ENCODE measurements around the gene SMG7. TPM values are rescaled to one million over a fixed set of nuclear protein-coding genes. Genes with fewer than 3 reads are reported as not detected.

Gene SMG7
- total RNA-seq, 1 experiment from 2014 or later, result 54.1 TPM

DNA sequence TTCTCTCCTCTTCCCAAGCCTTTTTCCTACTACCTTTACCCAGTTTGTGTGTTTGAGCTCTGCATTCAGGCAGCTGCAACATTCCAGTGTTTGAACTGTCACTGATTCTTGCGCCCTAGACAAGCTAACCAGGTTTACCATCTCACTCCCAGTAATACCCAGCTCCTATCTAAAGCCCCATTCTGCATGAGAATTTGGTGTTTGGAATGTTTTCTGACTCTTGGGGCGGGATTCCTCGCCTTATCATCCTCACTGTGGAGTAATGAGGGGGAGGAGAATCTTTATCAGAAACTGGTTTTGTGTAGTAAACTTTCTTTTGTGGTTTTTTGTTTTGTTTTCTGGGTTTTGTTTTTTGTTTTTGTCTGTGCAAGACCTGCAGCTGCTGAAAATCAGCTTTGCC is 81.5 kb downstream of the SMG7 start:
- no peak for ATAC-seq
- DNase-seq (ENCODE audit: low read depth, low spot score), result no peak
- Histone ChIP-seq H3K79me2 (ENCODE audit: insufficient read depth, low read length) (no peaks in the 10 kb centered on the region), H3K9me2 (ENCODE audit: insufficient read depth) (no peaks in the 10 kb centered on the region), H2AFZ (ENCODE audit: low read depth, low read length, poor library complexity, severe bottlenecking) (no peak overlapping the region), H3K27ac (ENCODE audit: low read depth, low read length) (no peak overlapping the region), H3K36me3 (ENCODE audit: control insufficient read depth in 1 of 2, insufficient read depth in 2 of 2, low read length in 2 of 2) (peaks cover 15 to 21% of the 10 kb centered on the region in 2 experiments), H4K20me1 (ENCODE audit: insufficient read depth) (no peaks in the 10 kb centered on the region), H3K27me3 (ENCODE audit: insufficient read depth, low read length) (no peaks in the 10 kb centered on the region), H3K4me3 (replicated peaks in 1 of 2; ENCODE audit: low read depth in 1 of 2, low read length in 2 of 2) (no peak overlapping the region), H3K9ac (ENCODE audit: low read length) (no peak overlapping the region), H3K9me3 (ENCODE audit: control insufficient read depth in 1 of 2, insufficient read depth in 1 of 2, low read depth in 1 of 2, low read length in 2 of 2) (no peaks in the 10 kb centered on the region), H3K4me1 (ENCODE audit: control insufficient read depth in 1 of 2, insufficient read depth in 2 of 2, low read length in 2 of 2) (no peaks in the 10 kb centered on the region), H3K4me2 (ENCODE audit: low read length) (no peak overlapping the region)
- no TSS peak for BruUV-seq (replicated peaks)
- POLR2A ChIA-PET, result no interaction called here
- TF ChIP-seq EZH2phosphoT487 (IDR thresholded peaks at IDR 0.05; ENCODE audit: borderline replicate concordance), result no peak
- no peak for TF ChIP-seq POLR2AphosphoS5 (IDR thresholded peaks at IDR 0.05; ENCODE audit: low read depth, low read length)
- TF ChIP-seq CEBPB (IDR thresholded peaks at IDR 0.05; ENCODE audit: low read depth), result no peak
- TF ChIP-seq EZH2 (IDR thresholded peaks at IDR 0.05), result no peak
- TF ChIP-seq SP1 (IDR thresholded peaks at IDR 0.05; ENCODE audit: low read depth), result no peak
- TF ChIP-seq POLR2A (IDR thresholded peaks at IDR 0.05; ENCODE audit: borderline replicate concordance, extremely low read depth, insufficient read depth, insufficient read length), result no peak
- TF ChIP-seq, protein P1, sequence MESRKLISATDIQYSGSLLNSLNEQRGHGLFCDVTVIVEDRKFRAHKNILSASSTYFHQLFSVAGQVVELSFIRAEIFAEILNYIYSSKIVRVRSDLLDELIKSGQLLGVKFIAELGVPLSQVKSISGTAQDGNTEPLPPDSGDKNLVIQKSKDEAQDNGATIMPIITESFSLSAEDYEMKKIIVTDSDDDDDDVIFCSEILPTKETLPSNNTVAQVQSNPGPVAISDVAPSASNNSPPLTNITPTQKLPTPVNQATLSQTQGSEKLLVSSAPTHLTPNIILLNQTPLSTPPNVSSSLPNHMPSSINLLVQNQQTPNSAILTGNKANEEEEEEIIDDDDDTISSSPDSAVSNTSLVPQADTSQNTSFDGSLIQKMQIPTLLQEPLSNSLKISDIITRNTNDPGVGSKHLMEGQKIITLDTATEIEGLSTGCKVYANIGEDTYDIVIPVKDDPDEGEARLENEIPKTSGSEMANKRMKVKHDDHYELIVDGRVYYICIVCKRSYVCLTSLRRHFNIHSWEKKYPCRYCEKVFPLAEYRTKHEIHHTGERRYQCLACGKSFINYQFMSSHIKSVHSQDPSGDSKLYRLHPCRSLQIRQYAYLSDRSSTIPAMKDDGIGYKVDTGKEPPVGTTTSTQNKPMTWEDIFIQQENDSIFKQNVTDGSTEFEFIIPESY (IDR thresholded peaks at IDR 0.05; ENCODE audit: extremely low read depth, insufficient replicate concordance, low read length), result no peak
- CTCF ChIA-PET, result no interaction called here
- RAD21 ChIA-PET (ENCODE audit: low non-redundant PET in 1 of 2, low total read pairs in 2 of 2, uncharacterized antibody in 2 of 2, unreplicated experiment in 2 of 2), result no interaction called here
- intact Hi-C loops (cut with micrococcal nuclease), result no loop called here

DNA sequence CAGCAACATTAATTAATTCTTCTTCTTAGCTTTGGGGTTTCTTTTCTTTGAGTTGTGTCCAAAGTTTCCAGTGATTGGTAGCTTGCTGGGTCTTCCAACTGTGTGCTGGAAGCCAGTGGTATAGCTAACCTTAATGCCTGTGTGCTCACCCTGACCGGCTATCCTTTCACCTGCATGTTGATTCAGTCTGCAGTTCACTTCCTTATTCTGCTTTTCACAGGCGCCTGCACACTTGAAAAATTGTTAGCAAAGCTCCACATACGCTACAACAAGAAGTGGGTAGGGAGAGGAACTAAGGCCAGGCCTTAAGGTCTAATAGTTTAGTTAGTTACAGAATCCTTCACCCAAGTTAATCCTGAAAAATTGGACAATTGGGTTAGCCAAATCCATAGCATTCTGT is 82.3 kb downstream of the SMG7 start:
- Histone ChIP-seq H2AFZ (ENCODE audit: low read depth, low read length, poor library complexity, severe bottlenecking) (no peak overlapping the region), H3K79me2 (ENCODE audit: insufficient read depth, low read length) (no peaks in the 10 kb centered on the region), H3K27ac (ENCODE audit: low read depth, low read length) (no peak overlapping the region), H3K9me2 (ENCODE audit: insufficient read depth) (no peaks in the 10 kb centered on the region), H3K4me2 (ENCODE audit: low read length) (no peak overlapping the region), H3K4me3 (replicated peaks in 1 of 2; ENCODE audit: low read depth in 1 of 2, low read length in 2 of 2) (no peak overlapping the region), H3K36me3 (ENCODE audit: control insufficient read depth in 1 of 2, insufficient read depth in 2 of 2, low read length in 2 of 2) (peaks cover 15 to 19% of the 10 kb centered on the region in 2 experiments), H3K9me3 (ENCODE audit: control insufficient read depth in 1 of 2, insufficient read depth in 1 of 2, low read depth in 1 of 2, low read length in 2 of 2) (no peaks in the 10 kb centered on the region), H3K4me1 (ENCODE audit: control insufficient read depth in 1 of 2, insufficient read depth in 2 of 2, low read length in 2 of 2) (no peaks in the 10 kb centered on the region), H3K27me3 (ENCODE audit: insufficient read depth, low read length) (no peaks in the 10 kb centered on the region), H3K9ac (ENCODE audit: low read length) (no peak overlapping the region), H4K20me1 (ENCODE audit: insufficient read depth) (no peaks in the 10 kb centered on the region)
- ChIA-PET RAD21 (ENCODE audit: low non-redundant PET in 1 of 2, low total read pairs in 2 of 2, uncharacterized antibody in 2 of 2, unreplicated experiment in 2 of 2) (no interaction called here), CTCF (no interaction called here), POLR2A (no interaction called here)
- ATAC-seq (no peak), DNase-seq (ENCODE audit: low read depth, low spot score) (no peak)
- no TSS peak for BruUV-seq (replicated peaks)
- intact Hi-C loops (cut with micrococcal nuclease), result no loop called here
- TF ChIP-seq JUND (IDR thresholded peaks at IDR 0.05), result no peak
- TF ChIP-seq ELF1 (IDR thresholded peaks at IDR 0.05; ENCODE audit: borderline replicate concordance, low read depth), result no peak
- TF ChIP-seq TCF7L2 (IDR thresholded peaks at IDR 0.05; ENCODE audit: borderline replicate concordance, extremely low read depth, insufficient read depth, insufficient read length), result no peak
- no peak for TF ChIP-seq ZFX (IDR thresholded peaks at IDR 0.05)
- no peak for TF ChIP-seq EGR1 (IDR thresholded peaks at IDR 0.05; ENCODE audit: low read depth)
- TF ChIP-seq, protein P2, sequence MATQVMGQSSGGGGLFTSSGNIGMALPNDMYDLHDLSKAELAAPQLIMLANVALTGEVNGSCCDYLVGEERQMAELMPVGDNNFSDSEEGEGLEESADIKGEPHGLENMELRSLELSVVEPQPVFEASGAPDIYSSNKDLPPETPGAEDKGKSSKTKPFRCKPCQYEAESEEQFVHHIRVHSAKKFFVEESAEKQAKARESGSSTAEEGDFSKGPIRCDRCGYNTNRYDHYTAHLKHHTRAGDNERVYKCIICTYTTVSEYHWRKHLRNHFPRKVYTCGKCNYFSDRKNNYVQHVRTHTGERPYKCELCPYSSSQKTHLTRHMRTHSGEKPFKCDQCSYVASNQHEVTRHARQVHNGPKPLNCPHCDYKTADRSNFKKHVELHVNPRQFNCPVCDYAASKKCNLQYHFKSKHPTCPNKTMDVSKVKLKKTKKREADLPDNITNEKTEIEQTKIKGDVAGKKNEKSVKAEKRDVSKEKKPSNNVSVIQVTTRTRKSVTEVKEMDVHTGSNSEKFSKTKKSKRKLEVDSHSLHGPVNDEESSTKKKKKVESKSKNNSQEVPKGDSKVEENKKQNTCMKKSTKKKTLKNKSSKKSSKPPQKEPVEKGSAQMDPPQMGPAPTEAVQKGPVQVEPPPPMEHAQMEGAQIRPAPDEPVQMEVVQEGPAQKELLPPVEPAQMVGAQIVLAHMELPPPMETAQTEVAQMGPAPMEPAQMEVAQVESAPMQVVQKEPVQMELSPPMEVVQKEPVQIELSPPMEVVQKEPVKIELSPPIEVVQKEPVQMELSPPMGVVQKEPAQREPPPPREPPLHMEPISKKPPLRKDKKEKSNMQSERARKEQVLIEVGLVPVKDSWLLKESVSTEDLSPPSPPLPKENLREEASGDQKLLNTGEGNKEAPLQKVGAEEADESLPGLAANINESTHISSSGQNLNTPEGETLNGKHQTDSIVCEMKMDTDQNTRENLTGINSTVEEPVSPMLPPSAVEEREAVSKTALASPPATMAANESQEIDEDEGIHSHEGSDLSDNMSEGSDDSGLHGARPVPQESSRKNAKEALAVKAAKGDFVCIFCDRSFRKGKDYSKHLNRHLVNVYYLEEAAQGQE (IDR thresholded peaks at IDR 0.05; ENCODE audit: low read depth), result no peak
- no peak for TF ChIP-seq SP1 (IDR thresholded peaks at IDR 0.05; ENCODE audit: low read depth)
- no peak for TF ChIP-seq POLR2A (IDR thresholded peaks at IDR 0.05; ENCODE audit: borderline replicate concordance, extremely low read depth, insufficient read depth, insufficient read length)
- TF ChIP-seq EZH2 (IDR thresholded peaks at IDR 0.05), result no peak
- TF ChIP-seq CEBPB (IDR thresholded peaks at IDR 0.05; ENCODE audit: low read depth), result no peak
- TF ChIP-seq, protein P3, sequence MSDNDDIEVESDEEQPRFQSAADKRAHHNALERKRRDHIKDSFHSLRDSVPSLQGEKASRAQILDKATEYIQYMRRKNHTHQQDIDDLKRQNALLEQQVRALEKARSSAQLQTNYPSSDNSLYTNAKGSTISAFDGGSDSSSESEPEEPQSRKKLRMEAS (IDR thresholded peaks at IDR 0.05), result no peak
